Activated CD4-positive, alpha-beta T cell treated with anti-CD3 and anti-CD28 coated beads, Interleukin-10, Interleukin-2, amounts not matched to agents 100 ng/mL and 50 ng/mL, durations not matched to agents 16 hours and 8 hours (primary cell): ENCODE data around the gene TTC28.

Source experiments
- DNase-seq: peaks from one replicate; pipeline ENCODE4 v3.0.0-alpha.2; 2020

The TTC28 gene

DNA sequence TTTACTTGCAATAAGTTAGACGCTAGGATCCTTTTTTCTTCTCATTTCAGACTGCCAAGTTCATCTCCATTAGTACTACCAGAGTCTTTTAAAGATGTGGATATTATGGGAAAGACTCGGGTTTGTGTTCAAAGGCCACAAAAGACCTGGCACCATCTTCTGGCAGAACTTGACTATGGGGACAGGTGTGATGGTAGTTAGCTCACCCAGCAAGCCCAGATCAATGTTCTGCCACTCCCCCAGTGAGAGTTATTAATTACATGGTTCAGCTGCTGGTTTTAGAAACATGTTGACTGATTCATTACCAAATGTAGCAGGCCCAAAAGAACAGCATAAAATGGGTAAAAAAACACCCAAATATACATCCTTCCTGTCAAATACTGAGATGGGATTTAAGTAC lies 427.1 kb downstream of the TTC28 start:
- DNase-seq = no peak

DNA sequence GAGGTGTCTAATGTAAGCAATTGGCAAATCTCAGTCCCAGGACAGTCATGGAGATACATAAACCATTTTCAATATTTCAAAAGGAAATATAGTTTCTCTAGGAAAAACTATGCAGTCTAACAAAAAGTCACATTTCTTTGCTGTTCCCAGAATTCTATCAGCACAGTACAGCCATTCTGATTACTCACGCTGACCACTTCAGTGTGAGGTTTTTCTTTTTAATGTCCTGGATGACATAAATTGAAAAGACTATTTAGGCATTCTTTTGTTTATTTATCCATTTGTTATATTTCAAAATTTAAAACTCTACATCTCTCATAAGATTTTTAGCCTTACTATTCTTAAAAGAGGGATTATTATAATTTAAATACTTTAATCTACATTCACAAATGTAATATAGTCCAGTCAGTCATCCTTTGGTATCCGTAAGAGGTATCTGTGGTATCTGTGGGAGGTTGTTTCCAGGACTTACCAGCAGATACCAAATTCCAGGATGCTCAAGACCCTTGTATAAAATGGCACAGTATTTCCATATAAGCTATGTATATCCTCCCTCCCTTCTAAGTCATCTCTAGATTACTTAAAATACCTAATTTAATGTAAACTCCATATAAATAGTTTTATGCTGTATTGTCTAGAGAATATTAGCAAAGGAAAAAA lies 429.5 kb downstream of the TTC28 start:
- DNase-seq = no peak

DNA sequence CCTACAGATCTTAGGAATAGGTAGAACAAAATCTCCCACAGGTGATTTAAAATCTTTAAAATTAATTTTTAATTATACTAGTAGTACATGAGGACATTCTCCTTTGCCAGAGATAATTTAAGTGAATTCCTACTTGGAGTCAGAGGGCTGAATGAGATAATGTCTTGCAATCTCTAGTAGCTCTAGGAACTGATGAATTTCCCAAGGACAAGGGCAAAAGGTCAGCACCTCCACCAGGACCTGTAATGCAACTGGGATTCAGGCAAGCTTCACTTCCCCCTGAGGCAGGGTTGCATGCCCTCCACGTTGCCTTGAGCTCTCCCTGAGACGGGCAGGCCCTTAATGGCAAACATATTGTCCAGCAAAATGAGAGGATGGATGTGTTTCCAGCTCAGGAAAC lies 430.2 kb downstream of the TTC28 start:
- DNase-seq = no peak

DNA sequence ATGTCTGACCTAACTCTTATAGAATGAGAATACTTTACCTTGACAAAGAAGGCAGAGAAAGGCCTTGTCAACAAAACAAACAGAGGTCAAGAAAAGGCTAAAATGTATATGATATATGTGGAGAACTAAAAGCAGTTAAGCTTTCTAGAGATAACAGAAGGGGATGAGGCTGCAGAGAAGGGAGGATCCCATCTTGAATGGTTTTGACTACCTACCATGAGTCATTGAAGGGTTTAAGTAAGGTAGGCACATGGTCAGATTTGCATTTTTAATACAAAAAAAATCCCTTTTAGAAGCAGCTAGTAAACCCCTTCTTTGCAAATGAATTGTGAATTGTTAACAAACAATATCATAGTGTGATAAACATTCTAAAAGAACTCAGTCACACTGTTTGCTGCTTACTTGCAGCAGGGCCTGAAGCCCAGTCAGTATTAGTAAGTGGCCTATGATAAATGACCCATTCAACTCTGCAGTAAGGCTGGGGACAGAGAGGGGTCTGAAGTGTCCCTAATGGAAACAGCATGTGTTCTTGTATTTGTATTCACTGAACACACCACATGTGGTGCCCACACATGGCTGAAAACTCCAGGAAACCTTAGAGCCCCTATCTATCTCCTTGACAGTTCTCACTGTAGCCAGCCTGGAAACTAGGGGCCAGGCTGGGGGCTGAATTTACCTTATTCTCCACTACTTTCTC lies 431.8 kb downstream of the TTC28 start:
- DNase-seq = no peak

DNA sequence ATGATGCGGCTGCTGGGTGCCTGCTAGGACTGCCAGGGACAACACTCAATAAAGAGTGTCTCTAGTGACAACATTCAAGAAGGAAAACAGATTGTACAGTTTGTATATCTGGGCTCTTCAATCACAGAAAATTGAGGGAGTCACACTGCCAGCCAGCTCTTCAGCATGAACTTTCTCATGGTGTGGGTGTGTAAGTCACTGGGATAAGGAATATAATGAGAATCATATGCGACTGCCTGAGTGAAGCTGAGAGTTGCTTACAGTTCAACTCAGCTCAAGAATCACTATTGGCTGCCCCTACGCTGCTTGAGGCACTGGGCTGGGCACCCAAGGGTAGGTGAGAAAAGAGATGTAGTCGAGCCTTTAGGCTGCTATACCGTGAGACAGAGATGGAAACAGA lies 432.5 kb downstream of the TTC28 start:
- no peak for DNase-seq

DNA sequence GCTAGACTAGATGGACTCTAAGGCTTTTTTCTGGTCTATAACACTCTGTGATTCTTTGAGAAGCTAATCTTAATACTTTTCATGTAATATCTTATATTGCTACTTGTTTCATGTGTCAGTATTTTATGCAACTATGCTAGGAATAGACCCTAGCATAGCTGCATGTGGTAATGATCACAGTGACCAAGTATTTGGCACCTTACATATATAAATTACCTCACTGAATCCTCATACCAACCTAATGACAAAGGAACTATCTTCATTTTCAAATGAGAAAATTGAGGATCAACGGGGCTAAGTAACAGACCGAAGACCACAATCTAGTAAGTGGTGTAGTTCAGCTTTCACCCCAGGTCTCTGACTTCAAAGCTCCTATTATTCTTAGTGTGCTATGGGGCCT lies 433.2 kb downstream of the TTC28 start:
- DNase-seq = no peak

DNA sequence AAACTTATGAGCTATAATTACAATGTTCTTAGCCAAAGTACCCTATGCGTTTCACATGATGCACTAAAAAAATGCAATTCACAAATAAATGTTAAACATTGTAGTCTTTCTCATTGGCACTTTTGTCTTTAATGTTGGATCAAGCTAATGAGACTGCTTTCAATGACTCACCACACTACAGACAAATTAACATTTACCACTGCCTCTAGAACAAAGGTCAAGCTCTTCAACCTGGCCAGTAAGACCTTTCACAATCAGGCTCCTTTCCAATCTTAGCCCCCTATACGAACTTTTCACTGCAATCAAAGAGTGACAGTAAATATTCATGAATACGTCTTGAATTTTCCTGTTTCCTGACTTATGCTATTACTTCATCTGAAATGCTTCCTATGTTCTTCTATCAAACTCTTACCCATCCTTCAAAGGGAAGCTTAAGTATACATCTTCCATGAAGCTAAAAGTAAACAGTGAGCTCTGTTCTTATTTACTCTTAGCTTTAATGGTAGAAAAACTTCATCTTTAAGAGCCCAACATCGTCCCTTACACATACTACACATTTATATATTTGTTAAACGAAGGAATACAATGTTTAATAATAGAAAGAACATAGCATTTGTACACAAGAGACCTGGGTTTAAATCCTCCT lies 433.9 kb downstream of the TTC28 start:
- no peak for DNase-seq

DNA sequence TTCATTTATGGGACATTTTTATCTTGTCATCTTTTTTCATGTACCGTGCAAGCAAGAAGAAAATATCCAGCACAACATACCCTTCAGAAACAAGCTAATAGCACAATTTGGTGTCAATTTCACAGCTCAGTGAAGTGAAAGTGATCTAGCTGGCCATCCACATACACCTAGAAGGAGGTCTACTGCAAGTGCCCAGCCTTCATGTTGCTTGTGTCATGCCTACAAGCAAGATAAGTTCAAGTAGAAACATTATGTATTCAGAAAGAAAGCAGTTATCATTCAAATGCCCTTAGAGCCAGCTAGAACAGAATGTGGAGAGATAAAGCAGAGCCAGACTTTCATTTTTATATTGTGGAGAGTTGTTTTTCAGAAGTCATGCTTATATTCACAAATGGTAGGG lies 434.9 kb downstream of the TTC28 start:
- DNase-seq = no peak

DNA sequence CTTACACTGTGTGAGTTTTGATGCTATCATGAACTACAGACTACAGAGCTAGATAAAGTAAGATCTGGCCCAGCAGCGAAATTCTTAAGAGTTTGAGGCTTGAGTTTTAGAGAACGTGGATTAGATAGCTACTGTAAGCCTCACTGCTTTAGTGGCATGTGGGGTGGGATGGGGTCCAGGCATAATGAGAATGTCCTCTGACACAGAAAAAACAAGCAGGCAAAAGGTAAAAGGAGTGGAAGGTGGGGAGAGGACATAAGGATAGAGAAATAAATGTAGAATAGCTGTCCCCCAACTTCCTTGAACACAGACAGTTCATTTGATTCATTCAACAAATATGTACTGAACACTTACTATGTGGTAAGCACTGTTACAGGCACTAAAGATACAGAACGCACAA lies 436.1 kb downstream of the TTC28 start:
- no peak for DNase-seq

DNA sequence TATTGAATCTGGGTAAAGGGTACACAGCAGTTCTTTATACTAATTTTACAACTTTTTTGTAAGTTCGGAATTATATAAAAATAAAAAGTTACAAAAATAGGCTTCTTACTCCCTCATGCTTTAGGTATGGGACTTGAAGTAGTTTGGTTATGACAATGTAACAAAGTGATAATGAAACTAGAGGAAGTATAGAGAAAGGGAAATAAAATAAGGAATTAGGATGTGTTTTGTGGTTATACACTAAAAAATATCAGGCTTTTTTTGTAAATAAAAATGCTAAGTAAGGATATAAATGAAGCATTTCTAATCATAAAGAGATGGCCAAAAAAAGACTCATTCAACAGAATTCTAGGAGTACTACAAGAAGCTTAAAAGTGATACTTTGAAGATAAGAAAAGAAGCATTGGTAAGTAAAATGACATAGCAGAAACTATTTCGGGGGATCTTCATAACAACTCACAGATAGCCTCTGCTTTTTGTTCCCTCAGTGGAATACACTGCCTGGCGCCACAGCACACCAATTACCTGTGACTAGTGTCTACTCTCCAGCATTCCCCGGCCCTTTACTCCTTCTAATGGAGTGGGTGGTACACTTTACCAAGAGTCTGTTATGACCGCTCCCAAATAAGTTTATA lies 437.9 kb downstream of the TTC28 start:
- no peak for DNase-seq

DNA sequence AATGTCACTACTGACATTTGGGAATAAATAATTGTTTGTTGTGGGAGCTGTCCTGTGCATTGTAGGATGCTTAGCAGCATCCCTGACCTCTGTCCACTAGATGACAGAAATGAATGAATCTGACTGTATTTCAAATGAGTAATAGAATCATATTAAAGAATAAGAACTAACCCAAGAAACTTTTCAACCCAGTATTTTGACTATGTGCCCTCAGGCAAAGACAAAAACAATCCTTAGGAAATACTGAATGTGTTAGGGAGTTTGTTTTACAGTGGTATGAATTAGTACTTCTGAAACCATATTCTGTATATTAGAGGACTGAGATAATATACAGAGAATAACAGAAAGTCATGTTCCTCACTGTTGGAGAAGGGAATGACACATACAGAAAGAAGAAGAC lies 439.7 kb downstream of the TTC28 start:
- no peak for DNase-seq

DNA sequence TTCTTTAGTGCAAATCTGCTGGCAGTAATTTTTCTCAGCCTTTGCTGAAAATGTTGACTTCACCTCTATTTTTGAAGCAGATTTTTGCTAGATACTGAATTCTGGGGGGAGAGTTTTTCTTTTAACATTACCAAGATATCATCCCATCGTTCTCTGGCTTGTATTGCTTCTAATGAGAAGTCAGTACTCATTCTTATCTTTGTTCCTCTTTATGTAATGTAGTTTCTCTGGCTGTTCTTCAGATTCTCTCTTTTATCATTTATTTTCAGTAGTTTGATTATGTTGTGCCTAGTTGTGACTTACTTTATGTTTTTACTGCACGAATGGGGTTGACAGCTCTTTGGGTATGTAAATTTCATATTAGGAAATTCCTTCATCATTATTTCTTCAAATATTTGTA lies 441.9 kb downstream of the TTC28 start:
- DNase-seq = no peak

DNA sequence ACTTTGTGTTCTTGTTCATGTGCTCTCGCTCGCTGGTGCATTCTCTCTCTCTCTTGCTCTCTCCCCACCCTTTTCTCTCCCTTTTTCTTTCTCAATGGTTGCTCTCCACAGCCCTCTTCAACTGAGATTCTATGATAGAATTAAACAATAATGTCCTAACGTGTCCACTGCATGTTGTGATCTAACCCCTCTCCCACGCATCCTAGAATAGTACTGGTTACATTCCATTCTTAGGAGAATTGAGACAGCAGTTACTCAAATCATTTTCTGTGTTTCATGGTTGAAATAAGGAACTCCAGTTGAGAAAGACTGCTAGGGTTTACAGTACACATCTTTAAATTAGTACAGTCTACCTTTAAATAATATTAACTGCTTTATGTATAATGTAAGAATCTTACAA lies 442.5 kb downstream of the TTC28 start:
- no peak for DNase-seq

DNA sequence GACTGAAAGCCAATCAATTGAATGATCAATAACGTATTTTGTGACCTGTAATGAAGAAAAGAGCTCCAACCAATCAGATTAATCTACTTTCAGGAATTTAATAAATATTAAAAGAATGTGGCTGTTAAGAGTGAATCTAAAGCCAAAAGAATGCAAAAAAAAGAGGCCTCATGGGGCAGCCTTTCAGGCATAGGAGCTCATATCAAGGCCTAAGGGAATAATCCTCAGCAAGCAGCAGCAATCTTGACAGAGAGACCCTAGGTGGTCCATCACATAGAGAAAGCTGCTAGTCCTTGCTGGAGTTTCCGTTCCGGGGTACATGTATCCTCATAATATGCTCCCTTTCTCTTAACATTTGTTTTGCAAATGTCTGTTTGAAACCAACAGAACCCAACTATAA lies 447.4 kb downstream of the TTC28 start:
- no peak for DNase-seq

DNA sequence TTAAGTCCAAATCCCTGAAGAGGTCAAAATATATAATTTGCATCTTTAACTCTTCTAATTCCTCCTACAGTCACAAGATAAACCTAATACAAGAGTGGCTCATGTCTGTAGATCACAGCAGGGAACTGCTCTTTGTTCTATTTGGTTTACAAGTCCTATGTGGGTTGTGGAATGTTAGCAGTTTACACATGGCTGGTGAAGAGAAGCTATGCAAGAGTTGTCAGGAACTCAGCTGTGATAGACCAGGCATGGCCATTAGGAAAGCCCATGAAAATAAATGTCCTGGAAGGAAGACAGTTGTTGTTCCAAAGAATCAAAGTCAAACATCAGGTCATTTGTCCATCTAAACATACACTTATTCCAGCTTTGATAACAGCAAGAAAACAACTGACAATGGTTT lies 448.2 kb downstream of the TTC28 start:
- DNase-seq = no peak

DNA sequence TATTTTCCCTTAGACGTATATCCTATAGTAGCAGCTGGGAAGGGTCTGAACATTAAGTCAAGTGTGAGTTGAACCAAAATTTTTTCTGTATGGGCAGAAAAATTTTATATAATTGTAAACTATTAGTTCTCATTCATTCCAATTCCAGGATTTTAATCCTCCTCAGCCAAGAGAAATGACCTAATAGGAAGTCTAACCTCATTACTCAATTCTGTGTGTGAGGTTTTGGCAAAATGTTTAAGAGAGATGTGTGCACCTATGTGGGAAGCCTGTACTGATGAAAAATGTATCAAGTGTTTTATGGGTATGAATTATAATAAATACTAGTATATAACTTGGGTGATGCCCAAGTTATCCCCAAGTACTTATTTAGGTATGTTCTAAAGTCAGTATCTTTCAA lies 449.0 kb downstream of the TTC28 start:
- DNase-seq = no peak

DNA sequence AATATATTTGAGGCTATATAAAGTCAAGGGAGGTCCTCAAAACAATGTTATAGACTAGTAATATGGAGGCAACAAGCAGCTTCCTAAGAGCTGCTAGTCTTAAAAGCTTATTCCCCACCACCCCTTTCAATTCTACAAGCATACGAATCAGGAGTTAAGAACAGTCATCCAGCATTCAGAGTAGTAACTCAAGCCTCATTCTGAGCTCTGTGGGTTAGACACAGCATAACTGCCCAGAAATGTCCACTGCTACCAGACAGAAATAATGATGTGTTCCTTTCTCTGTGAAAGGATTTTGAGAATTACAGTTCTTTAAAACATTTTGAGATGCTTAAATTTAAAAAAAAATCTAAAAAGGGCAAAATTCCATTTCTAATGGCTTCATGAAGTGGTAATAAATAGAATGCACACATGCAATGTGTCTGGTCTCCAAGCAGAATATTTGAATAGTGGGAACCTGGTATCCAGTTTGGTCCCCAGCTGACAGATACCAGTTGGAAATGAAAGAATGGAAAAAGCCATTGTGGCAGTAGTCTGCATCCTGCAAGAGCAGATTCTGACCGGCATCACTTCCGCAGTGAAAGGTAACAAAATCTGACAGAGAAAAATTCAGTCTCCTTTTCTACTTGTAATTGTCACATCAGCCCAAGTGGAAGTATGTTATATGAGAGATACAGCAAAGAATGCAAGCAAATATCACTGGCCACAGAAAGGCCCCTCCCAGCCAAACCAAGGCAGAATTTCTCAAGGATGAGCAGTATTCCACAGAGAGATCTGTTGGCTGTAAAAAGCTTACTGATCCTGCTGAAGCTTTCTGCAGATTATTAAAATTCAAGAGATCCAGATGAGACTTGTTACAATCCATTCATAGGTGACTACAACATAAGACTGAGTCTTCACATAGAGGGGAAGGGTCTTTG lies 449.8 kb downstream of the TTC28 start:
- no peak for DNase-seq

DNA sequence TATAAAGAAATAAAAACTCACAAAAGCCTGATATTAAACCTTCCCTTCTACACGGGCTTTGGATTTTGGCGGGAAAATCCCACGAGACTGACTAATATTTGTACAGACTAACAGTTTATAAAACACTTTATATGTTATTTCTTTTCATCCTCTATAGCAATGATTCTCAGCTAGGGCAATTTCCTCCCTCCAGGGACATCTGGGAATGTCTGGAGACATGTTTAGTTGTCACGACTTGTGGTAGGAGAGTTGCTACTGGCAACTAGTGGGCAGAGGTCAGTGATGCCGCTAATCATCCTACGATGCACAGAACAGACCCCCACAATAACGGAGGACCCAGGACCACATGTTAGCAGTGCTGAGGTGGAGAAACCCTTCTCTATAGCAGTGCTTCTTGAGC lies 455.8 kb downstream of the TTC28 start:
- no peak for DNase-seq

DNA sequence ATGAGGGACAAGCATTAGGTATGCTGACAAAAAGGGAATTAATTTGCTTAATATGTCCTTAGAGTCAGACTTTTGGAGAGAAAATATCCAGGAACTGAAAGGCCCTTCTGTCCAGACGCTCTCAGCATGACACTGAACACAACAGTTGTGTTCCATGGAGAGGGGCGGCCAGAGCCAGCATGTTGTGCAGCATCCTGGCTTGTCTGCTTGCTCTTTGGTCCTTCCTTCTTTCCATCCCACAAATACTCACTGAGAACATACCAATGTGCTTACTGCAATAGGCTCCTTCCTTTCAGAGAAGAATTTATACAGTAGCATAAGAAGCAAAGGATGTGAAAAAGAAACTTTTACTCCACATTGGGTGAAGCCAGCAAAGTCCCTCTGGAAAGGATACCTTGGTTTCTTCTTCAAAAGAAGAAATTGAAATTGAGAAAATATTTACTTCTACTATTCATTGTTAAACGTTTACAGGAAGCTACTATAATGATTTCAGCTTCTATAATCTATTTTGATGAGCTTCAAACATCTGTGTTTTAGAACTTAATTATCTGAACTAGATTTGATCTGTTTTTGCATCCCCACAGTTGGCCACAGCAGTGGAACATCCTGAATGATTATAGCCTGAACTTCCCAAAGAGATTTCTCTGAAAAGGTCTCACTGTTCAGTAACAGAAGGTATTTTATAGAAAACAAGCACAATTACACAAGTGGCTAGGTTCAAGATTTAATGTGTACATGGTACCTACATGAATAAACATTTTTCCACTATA lies 456.5 kb downstream of the TTC28 start:
- no peak for DNase-seq

DNA sequence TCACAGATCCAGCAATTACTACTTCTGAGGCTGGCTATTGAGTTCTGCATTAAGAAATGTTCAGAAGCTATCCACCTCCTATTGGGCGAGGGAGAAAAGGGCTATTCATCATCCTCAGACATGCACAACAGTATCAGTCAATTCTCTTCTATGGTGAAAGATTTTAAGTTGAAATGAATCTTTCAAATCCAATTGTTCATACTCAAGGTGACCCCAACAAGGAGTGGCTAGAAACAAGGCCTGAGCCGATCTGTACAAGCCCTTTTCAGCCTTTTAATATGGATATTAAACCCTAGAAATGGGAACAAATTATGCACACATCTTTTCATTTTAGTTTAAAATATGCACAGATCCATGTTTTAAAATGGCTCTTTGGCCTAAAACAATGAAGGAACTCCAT lies 457.1 kb downstream of the TTC28 start:
- no peak for DNase-seq

DNA sequence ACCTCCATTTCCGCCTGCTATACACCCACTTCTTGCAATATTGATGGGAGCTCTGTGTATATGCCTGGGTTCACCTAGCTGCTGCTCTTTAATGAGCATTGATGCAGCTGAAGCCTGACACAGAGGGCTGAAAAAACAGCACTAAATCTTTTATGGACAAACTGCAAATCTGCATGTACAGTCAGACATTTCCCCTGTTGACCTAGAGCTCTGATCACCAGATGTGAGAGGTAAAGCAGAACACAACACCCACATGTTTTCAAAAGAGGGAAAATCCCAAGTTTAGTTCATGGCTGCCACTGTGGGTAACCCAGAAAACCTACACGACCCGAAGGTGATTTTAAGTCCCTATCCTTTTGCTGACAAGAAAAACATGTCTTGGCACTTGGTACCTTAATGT lies 457.6 kb downstream of the TTC28 start:
- no peak for DNase-seq
